Heart left ventricle (tissue), 16 donors: ENCODE measurements around the gene RNF169. TPM values are rescaled to one million over a fixed set of nuclear protein-coding genes. Genes with fewer than 3 reads are reported as not detected.

Experiments
- ATAC-seq, 4 donors: fragments of 200-7000 bp; cut with Tn5 transposase; one replicate each; pipeline ENCODE4 v1.9.1; 2020 to 2022; ENCODE audit warnings: moderate library complexity in 4 of 4, mild to moderate bottlenecking in 3 of 4, moderate number of reproducible peaks in 1 of 4
- DNase-seq, 5 donors: peaks; one replicate each; pipeline ENCODE4 v3.0.0-alpha.2; 2020
- H3K27ac ChIP-seq, 12 donors: fragments of 200-600 bp; sonication (generic) in 4 of 12; one replicate each; pipeline versions ENCODE4 v1.5.0 to v1.8.0; 2016 to 2022; ENCODE audit warnings: mild to moderate bottlenecking in 2 of 12
- H3K27me3 ChIP-seq, 9 donors: fragments of 200-600 bp; sonication (generic) in 2 of 9; one replicate each; pipeline versions ENCODE4 v1.5.1 to v1.8.0; 2016 to 2022; ENCODE audit warnings: mild to moderate bottlenecking in 3 of 9
- H3K36me3 ChIP-seq, 9 donors: fragments of 200-600 bp; sonication (generic) in 2 of 9; one replicate each; pipeline versions ENCODE4 v1.5.0 to v1.8.0; 2018 to 2022; ENCODE audit warnings: mild to moderate bottlenecking in 2 of 9
- H3K4me1 ChIP-seq, 12 donors: fragments of 200-600 bp; sonication (generic) in 4 of 12; one replicate each; pipeline versions ENCODE4 v1.5.0 to v1.8.0; 2016 to 2022; ENCODE audit warnings: mild to moderate bottlenecking in 3 of 12
- H3K4me3 ChIP-seq, 12 donors: fragments of 200-600 bp; sonication (generic) in 4 of 12; one replicate each; pipeline versions ENCODE4 v1.5.0 to v1.8.0; 2017 to 2022; ENCODE audit warnings: mild to moderate bottlenecking in 9 of 12, moderate library complexity in 4 of 12
- H3K9me3 ChIP-seq, 12 donors: fragments of 200-600 bp; sonication (generic) in 4 of 12; one replicate each; pipeline versions ENCODE4 v1.5.0 to v1.8.0; 2016 to 2022; ENCODE audit warnings: mild to moderate bottlenecking in 1 of 12
- POLR2A ChIP-seq, 2 donors: fragments of 450-650 bp; IDR thresholded peaks; one replicate each; pipeline ENCODE4 v1.6.1; 2017; ENCODE audit warnings: antibody characterized with exemption in 2 of 2, mild to moderate bottlenecking in 2 of 2, moderate library complexity in 2 of 2
- WGBS, 4 donors: extraction: QIAGEN DNeasy Blood & Tissue Kit in 2 of 4; methylation state at CpG; one replicate each; pipeline versions ENCODE4 v1.1.5 to v1.1.7; 2013 to 2018; 5-methylcytosine and 5-hydroxymethylcytosine counted together
- intact Hi-C, 10 donors: fragments of 100-400 bp; cut with DNase I; formaldehyde crosslinking; loops; one replicate each; pipeline versions ENCODE4 v1.11.1 to v1.14.2; 2022
- polyA plus RNA-seq, 2 donors: library from polyadenylated mRNA; stranded (reverse); fragments of 200-250 nt; gene quantifications; one replicate each; pipeline ENCODE4 v1.2.3, GENCODE V29; 2013
- total RNA-seq, 9 donors: library from RNA; depleted of rRNA in 2 of 9; stranded (reverse); fragments of >200 nt in 2 of 9; fragmentation: NEBNext Ultra II Directional in 3 of 9; extraction: Animal tissue kit (Norgen Biotek cat#: 25700) in 3 of 9; gene quantifications; one replicate each; pipeline versions ENCODE4 v1.1.0 to v1.2.4, GENCODE V29; 2016 to 2023
- TF ChIP-seq, protein P1 (sequence below), 12 donors: fragments of 200-600 bp; sonication (generic) in 4 of 12; IDR thresholded peaks; one replicate each; pipeline versions ENCODE4 v1.5.0 to v1.8.0; 2018 to 2022; ENCODE audit warnings: antibody characterized with exemption in 12 of 12, mild to moderate bottlenecking in 5 of 12
- donor health status: ischemic (EF 13 %, LVEDD 7.1; RV severe dilation, severe dysfunction).
- donor health status: healthy with polysubstance abuse.
- donor health status: DM: no; HTN: yes; CAD: no.
- donor health status: DM: no; HTN: no; CAD: no.
- donor health status: ischemic (EF 25% LVEDD 6.9; RV normal size, moderate dysfunction).
- donor health status: ischemic (EF 25% LVEDD 5.7; RV mildly dilated, moderate dysfunction).
- donor health status: healthy.
- donor health status: DM: yes; HTN: yes; CAD: no.
- donor health status: ischemic (EF 35%, LVEDD 5.7; RV mildly dilated, moderate dysfunction).
- donor health status: nonischemic (EF 11% LVEDD 7.7; RV severe dilation, severe dysfunction).
- donor health status: DM: yes; HTN: yes; CAD: no.
- donor health status: PGD.
- donor health status: ischemic (EF 29% LVEDD 5.4; RV normal size, mild dysfunction).
- donor health status: nonischemic (EF 23%, LVEDD 6.1; RV moderate dilation, normal function).

Gene RNF169
- total and polyA plus RNA-seq, 11 donors: 1.6 to 16.1 (median 10.7) TPM

GRCh38 chr11:74770456-74770855 is 21.8 kb downstream of the RNF169 start:
- H3K36me3 ChIP-seq: no peaks in the 10 kb centered on the region
- H3K27me3 ChIP-seq: no peaks in the 10 kb centered on the region
- H3K4me3 ChIP-seq: no peak overlapping the region
- DNase-seq: no peak
- H3K9me3 ChIP-seq: no peaks in the 10 kb centered on the region
- no peak for ATAC-seq
- H3K4me1 ChIP-seq: peaks cover 0 to 17% (median 1%) of the 10 kb centered on the region in 12 donors
- TF ChIP-seq POLR2A (IDR thresholded peaks at IDR 0.05): no peak
- TF ChIP-seq, protein P1, sequence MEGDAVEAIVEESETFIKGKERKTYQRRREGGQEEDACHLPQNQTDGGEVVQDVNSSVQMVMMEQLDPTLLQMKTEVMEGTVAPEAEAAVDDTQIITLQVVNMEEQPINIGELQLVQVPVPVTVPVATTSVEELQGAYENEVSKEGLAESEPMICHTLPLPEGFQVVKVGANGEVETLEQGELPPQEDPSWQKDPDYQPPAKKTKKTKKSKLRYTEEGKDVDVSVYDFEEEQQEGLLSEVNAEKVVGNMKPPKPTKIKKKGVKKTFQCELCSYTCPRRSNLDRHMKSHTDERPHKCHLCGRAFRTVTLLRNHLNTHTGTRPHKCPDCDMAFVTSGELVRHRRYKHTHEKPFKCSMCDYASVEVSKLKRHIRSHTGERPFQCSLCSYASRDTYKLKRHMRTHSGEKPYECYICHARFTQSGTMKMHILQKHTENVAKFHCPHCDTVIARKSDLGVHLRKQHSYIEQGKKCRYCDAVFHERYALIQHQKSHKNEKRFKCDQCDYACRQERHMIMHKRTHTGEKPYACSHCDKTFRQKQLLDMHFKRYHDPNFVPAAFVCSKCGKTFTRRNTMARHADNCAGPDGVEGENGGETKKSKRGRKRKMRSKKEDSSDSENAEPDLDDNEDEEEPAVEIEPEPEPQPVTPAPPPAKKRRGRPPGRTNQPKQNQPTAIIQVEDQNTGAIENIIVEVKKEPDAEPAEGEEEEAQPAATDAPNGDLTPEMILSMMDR (IDR thresholded peaks at IDR 0.05): no peak
- WGBS, 4 donors: 53 to 72% (median 66%) methylated on average over 5 of the region's 5 CpGs
- intact Hi-C loops: no loop called here
- H3K27ac ChIP-seq: no peak overlapping the region

GRCh38 chr11:74771139-74771538 is 22.5 kb downstream of the RNF169 start:
- peaks cover 0 to 20% (median 0%) of the 10 kb centered on the region in 12 donors for H3K4me1 ChIP-seq
- intact Hi-C loops: no loop called here
- TF ChIP-seq POLR2A (IDR thresholded peaks at IDR 0.05): no peak
- TF ChIP-seq, protein P1 (IDR thresholded peaks at IDR 0.05): no peak
- no peaks in the 10 kb centered on the region for H3K9me3 ChIP-seq
- DNase-seq: no peak
- ATAC-seq: no peak
- H3K36me3 ChIP-seq: no peaks in the 10 kb centered on the region
- no peak overlapping the region for H3K27ac ChIP-seq
- H3K27me3 ChIP-seq: no peaks in the 10 kb centered on the region
- H3K4me3 ChIP-seq: no peak overlapping the region
- 92 to 98% (median 94%) methylated on average over 3 of the region's 3 CpGs for WGBS, 4 donors

DNA sequence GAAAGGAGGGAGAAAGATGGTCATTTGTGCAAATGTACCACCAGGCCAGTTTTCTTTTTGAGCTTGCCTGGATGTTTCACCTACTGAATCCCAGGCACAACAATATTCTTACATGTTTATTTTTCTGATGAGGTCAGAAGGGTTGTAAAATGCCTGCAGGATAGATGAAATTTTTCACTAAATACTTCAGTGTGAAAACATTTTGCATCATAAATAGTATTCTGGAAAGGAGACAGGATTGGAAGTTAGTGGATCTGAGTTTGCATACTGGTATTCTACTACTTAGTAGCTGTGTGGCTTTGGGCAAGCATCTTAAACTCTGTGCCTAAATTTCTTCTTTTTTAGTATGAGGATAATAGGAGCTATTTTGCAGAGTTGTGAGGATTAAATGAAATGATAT is 24.8 kb downstream of the RNF169 start:
- DNase-seq: no peak
- H3K27ac ChIP-seq: no peak overlapping the region
- intact Hi-C loops: no loop called here

GRCh38 chr11:74775762-74776161 is 27.1 kb downstream of the RNF169 start:
- no peaks in the 10 kb centered on the region for H3K36me3 ChIP-seq
- no peak for DNase-seq
- no peak overlapping the region for H3K27ac ChIP-seq
- WGBS, 4 donors: 91 to 95% (median 92%) methylated on average over 1 of the region's 1 CpG
- TF ChIP-seq, protein P1 (IDR thresholded peaks at IDR 0.05): no peak
- no peak for TF ChIP-seq POLR2A (IDR thresholded peaks at IDR 0.05)
- no peak for ATAC-seq
- no peaks in the 10 kb centered on the region for H3K9me3 ChIP-seq
- intact Hi-C loops: no loop called here
- H3K27me3 ChIP-seq: no peaks in the 10 kb centered on the region
- H3K4me1 ChIP-seq: peaks cover 0 to 47% (median 6%) of the 10 kb centered on the region in 12 donors
- H3K4me3 ChIP-seq: no peak overlapping the region

More for the DNA sequence above, 24.8 kb downstream of the RNF169 start:
- peaks cover 0 to 34% (median 3%) of the 10 kb centered on the region in 12 donors for H3K4me1 ChIP-seq
- TF ChIP-seq, protein P1 (IDR thresholded peaks at IDR 0.05): no peak
- TF ChIP-seq POLR2A (IDR thresholded peaks at IDR 0.05): no peak
- H3K9me3 ChIP-seq: no peaks in the 10 kb centered on the region
- H3K4me3 ChIP-seq: no peak overlapping the region
- no peak for ATAC-seq
- H3K36me3 ChIP-seq: no peaks in the 10 kb centered on the region
- H3K27me3 ChIP-seq: no peaks in the 10 kb centered on the region
